EH (cell line): Measurements from ENCODE around the gene TAX1BP3.
A peak's percentile ranks its signal among the peaks of the same experiment; 100 is the strongest.

Source experiments
- DNase-seq: peaks from one replicate; pipeline ENCODE4 v3.0.0-alpha.2; 2015; ENCODE audit warnings: low read depth

Gene TAX1BP3

GRCh38 chr17:3688027-3688553 lies 19.7 kb upstream of the TAX1BP3 start:
- no peak for DNase-seq

GRCh38 chr17:3685174-3685573 lies 16.8 kb upstream of the TAX1BP3 start:
- no peak for DNase-seq

GRCh38 chr17:3683054-3683511 lies 14.7 kb upstream of the TAX1BP3 start:
- DNase-seq = peak; percentile 39

GRCh38 chr17:3682033-3682432 lies 13.7 kb upstream of the TAX1BP3 start:
- DNase-seq = no peak

- DNase-seq = no peak
Measured at GRCh38 chr17:3681565-3681964, 13.2 kb upstream of the TAX1BP3 start.

GRCh38 chr17:3681057-3681456 lies 12.7 kb upstream of the TAX1BP3 start:
- no peak for DNase-seq

- DNase-seq = no peak
Measured at GRCh38 chr17:3679531-3680126, 11.3 kb upstream of the TAX1BP3 start.

GRCh38 chr17:3678821-3679530 lies 10.6 kb upstream of the TAX1BP3 start:
- DNase-seq = no peak

- DNase-seq = no peak
Measured at GRCh38 chr17:3678095-3678820, 9.9 kb upstream of the TAX1BP3 start.

GRCh38 chr17:3675886-3676285 lies 7.5 kb upstream of the TAX1BP3 start:
- no peak for DNase-seq

GRCh38 chr17:3672571-3672970 lies 4.2 kb upstream of the TAX1BP3 start:
- DNase-seq = no peak

- no peak for DNase-seq
Measured at GRCh38 chr17:3669548-3669947, 1.2 kb upstream of the TAX1BP3 start.

- DNase-seq = no peak
Measured at GRCh38 chr17:3669085-3669347, 638 bp upstream of the TAX1BP3 start.

- peak; percentile 96 for DNase-seq
Measured at GRCh38 chr17:3667366-3668278, 756 bp downstream of the TAX1BP3 start.

- no peak for DNase-seq
Measured at GRCh38 chr17:3666516-3666915, 1.9 kb downstream of the TAX1BP3 start.

GRCh38 chr17:3665834-3666233 lies 2.5 kb downstream of the TAX1BP3 start:
- DNase-seq = no peak

- DNase-seq = no peak
Measured at GRCh38 chr17:3663102-3664011, 5.0 kb downstream of the TAX1BP3 start.

- no peak for DNase-seq
Measured at GRCh38 chr17:3660311-3660891, 8.0 kb downstream of the TAX1BP3 start.

- peak; percentile 91 for DNase-seq
Measured at GRCh38 chr17:3659541-3660111, 8.8 kb downstream of the TAX1BP3 start.

GRCh38 chr17:3658784-3659449 lies 9.5 kb downstream of the TAX1BP3 start:
- no peak for DNase-seq
